NCI-H187 (cell line): Measurements from ENCODE around the gene LILRB4.
"Not testable (repeated sequence)": the region's sequence is repeated elsewhere in the genome, so short reads cannot be mapped to it uniquely, and the experiment has no call there.

Experiments used
- DNase-seq, 2 experiments: peaks; one replicate each; lab custom pipeline; 2025; lab: John Stamatoyannopoulos, UW

Gene LILRB4

GRCh38 chr19:54650108-54650655, 12.6 kb upstream of the LILRB4 start:
- no peak for DNase-seq

DNA sequence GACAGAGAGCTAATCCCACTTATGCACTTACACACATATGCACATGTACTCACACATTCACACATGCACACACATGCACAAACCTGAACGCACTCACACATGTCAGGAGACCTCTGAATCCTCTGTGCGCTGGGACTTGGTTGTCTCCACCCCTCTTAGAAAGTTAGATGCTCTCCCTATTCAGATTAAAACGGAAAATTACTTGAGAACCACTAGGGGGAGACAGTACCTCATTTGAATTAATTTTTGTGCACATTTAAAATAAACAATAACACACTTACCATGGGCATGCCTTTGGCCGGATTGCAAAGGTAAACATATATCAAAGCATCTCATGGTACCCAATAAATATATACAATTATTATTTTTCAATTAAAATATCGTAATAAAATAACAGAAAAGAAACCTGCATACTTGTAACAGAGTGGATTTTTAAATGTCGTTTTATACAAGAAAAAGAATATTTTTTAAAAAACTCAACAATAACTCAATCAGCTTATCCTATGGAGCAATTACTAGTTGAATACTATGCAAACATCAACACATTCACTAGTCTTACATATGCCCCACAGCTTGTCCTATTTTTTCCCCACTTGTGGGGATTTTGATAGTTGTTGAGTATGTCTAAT, 9.5 kb upstream of the LILRB4 start:
- DNase-seq = no peak

DNA sequence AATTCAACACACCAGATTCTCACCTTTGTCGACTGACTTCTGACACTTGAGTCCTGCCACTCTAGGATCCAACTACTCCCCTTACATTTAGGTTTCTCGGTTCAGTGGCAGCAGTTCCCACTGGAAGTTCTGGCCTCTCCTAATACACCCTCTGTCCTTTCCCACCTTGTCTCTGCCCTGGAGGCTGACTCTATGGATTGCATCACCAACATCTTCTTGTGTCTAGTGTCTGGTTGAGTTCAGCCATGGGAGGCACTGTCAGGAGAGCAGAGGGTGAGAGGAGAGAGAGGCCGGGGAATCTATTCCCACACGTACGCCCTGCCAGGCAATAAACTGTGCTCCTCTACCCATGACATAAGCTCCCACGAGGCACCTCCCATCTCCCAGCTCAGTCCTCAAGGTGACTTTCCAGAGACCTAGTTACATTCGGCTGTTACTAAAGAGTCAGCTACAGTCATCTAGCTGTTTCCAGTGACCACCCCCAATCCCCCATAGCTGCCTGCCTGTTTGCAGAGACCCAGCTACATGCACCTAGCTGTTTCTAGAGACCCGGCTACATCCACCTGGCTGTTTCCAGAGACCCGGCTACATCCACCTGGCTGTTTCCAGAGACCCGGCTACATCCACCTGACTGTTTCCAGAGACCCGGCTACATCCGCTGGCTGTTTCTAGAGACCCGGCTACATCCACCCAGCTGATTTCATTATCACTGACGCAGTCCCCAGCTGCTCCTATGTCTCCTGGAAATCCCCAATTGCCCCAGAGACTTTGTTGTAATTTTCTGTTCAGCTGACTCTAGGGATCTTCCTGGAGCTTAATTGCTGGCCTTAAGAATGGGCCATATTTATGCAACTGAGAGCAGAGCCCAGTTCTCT, 8.1 kb upstream of the LILRB4 start:
- no peak for DNase-seq

GRCh38 chr19:54659300-54659699, 3.5 kb upstream of the LILRB4 start:
- DNase-seq = no peak

GRCh38 chr19:54660306-54660705, 2.5 kb upstream of the LILRB4 start:
- DNase-seq = no peak

GRCh38 chr19:54660964-54661363, 1.8 kb upstream of the LILRB4 start:
- no peak for DNase-seq

DNA sequence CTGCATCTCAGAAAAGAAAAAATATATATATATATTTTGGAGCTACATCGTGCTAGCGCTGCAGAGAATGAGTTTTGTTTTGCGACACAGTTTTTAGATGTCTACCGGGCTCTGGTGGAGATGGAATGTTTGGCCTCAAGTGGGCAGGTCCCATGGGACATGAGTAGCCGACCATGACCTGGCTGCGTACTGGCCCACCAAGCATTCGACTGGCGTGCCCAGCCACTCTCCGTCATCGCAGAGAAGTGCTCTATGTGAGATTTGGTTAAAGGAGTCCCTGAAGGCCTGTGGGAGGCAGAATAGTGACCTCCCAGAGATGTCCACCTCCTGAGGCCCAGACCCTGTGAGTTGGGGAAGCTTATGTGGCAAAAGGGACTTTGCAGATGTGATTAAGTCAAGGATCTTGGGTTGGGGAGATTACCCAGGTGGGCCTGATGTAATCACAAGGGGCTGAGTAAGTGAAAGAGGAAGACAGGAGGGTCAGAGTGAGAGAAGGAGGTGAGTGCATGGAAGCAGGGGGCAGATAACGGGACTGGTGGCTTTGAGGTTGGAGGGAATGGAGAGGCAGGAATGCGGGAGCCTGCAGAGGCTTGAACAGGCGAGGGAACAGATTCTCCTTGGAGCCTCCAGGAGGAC, 821 bp upstream of the LILRB4 start:
- DNase-seq = no peak

- DNase-seq = no peak
These were observed 2.7 kb downstream of the LILRB4 start for GRCh38 chr19:54665530-54665929.

DNA sequence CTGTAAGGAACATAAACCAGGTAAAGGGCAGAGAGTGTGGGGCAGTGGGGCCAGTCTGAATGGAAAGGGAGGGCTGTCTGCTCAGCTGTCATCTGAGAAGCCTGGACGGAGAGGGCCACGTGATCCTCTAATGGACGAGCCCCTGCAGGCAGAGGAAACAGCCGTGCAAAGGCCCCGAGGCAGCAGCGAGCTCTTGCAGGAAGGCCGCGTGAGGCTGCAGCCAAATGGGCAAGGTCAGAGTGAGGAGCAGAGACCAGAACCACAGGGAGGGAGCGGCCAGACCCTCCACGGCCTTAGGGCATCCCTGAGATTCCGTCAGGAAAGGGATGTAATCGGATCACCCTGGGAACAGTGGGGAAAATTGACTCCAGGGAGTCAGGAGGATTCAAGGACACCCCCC, 4.4 kb downstream of the LILRB4 start:
- DNase-seq = no peak

DNA sequence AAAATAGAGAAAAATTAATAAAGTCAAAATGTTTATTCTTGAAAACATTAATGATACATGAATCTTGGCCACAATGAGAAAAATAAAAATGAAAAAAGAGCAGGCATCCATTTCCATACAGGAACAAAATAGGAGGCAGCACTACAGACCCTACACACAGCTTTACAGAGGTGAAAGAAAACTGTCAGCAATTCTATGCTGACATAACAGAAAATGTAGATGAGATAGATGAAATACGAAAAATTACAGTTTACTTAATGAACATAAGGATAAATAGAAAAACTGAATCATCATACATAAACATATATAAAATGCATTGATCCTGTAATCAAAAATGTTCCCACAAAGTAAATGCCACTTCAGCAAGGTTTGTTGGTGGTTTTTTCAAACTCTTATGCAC, 5.6 kb downstream of the LILRB4 start:
- DNase-seq = no peak

GRCh38 chr19:54670576-54671357, 8.0 kb downstream of the LILRB4 start:
- DNase-seq = no peak

DNA sequence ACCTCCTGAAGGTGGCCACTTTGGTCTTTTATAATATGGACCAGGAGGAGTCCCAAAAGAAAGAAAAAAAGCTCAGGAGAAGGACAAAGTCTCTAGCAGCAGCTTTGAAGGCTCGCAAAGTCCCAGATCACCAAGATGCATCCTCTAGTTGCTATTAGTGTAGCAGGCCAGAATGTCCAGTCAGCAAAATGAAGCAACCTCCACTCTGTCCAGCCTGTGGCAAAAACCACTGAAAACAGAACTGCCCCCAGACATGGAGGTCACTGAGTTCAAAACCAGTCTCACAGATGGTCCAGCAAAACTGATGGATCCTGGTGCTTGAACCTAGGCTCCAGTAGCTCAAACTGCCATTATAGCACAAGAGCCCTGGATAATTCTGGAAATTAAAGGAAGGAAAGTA, 10.4 kb downstream of the LILRB4 start:
- DNase-seq = no peak

DNA sequence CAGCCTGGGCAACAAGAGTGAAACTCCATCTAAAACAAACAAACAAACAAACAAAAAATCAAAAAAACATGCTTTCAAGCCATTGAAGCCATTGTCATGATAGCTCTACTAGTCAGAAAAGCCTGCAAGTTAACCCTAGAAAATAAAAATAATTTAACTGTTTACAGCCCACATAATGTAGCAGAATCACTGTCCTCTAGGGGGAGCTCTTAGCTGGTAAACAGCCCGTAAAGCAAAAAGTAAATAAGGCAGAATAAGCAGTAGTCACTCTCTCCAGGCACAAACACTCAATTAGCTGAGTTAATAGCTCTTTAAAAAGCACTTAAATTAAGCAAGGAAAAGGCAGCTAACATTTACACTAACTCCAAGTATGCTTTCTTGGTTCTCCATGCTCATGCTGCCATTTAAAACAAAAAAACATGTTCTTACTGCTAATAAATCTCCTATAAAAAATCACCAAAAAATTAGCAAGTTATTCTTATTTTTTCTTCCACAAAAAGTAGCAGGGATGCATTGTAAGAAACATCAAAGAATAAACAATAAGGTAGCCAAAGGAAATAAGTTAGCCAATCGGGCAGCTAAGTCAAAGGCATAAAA, 11.3 kb downstream of the LILRB4 start:
- DNase-seq = no peak

GRCh38 chr19:54676210-54676834, 13.5 kb downstream of the LILRB4 start:
- DNase-seq = not testable (repeated sequence)

DNA sequence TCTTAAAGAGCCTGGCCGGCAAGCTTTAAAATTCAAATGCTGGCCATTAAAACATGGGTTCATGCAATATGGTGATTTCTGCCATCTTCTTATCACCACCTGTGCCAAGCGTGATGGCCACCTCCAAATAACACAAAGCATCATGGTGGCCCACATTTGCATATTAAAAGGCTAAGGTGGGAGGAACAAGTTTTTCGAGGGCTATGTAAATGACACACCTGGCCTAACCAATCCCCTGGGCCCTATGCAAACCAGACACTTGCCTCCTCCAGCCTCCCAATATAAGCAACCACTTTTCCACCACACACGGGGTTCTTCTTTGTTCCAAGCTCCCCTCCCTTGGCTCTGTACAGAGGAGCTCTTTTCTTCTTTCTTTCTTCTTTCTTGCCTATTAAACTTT, 14.4 kb downstream of the LILRB4 start:
- DNase-seq = no peak

DNA sequence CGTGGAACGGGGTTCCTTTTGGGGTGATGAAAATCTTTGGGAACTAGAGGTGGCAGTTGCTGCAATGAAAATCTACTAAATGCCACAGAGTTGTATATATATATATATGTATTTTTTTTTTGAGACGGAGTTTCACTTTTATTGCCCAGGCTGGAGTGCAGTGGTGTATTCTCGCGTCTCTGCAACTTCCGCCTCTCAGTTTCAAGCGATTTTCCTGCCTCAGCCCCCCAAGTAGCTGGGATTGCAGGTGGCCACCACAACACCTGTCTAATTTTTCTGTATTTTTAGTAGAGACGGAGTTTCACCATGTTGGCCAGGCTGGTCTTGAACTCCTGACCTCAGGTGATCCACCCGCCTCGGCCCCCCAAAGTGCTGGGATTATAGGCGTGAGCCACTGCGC, 18.8 kb downstream of the LILRB4 start:
- DNase-seq = not testable (repeated sequence)

- DNase-seq = no peak
These were observed 19.6 kb downstream of the LILRB4 start for GRCh38 chr19:54682306-54682856.

GRCh38 chr19:54684527-54684926, 21.7 kb downstream of the LILRB4 start:
- DNase-seq = no peak

DNA sequence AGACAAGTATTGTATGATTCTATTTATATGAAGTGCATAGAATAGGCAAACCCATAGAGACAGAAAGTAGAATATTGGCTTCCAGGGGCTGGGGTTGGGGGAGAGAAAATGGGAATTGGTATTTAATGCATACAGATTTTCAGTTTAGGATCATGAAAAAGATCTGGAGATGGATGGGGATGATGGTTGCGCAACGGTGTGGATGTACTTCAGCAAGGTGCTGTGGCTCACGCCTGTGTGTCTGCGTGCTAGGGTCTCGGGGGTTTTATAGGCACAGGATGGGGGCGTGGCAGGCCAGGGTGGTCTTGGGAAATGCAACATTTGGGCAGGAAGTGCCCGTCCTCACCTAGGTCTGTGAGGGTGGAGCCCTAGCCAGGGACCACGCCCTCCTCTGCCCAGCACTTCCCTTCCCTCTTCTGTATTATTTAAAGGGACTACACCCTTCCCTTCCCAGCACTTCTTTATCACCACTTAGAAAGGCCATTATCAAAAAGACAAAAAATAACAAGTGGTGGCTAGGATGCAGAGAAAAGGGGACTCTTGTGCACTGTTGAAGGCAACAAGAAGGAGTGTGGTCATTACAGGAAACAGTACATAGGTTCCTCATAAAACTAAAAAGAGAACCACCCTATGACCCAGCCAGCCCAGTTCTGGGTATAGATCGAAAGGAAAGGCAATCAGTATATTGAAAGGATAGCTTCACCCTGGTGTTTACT, 29.0 kb downstream of the LILRB4 start:
- DNase-seq = no peak

GRCh38 chr19:54692298-54692615, 29.5 kb downstream of the LILRB4 start:
- no peak for DNase-seq
